Lung (tissue), 12 donors: ENCODE measurements around the gene KMT2C. TPM values are rescaled to one million over a fixed set of nuclear protein-coding genes. Genes with fewer than 3 reads are reported as not detected.

Experiments
- ATAC-seq: fragments of 200-7000 bp; cut with Tn5 transposase; one replicate; pipeline ENCODE4 v1.9.1; 2020; ENCODE audit warnings: moderate number of reproducible peaks; ENCODE audit not compliant: insufficient read depth, low FRiP score
- DNase-seq, 3 donors: peaks; one replicate each; pipeline ENCODE4 v3.0.0-alpha.2; 2013 to 2017
- H3K27ac ChIP-seq, 2 donors: one replicate each; pipeline ENCODE4 v1.5.1; 2013; ENCODE audit warnings: mild to moderate bottlenecking in 2 of 2, moderate library complexity in 2 of 2, control low read depth in 1 of 2, inconsistent platforms in 1 of 2, low read depth in 1 of 2, low read length in 1 of 2
- H3K27me3 ChIP-seq, 3 donors: one replicate each; pipeline ENCODE4 v1.5.1; 2013; ENCODE audit warnings: low read length in 2 of 3; ENCODE audit not compliant: control insufficient read depth in 3 of 3, insufficient read depth in 3 of 3
- H3K36me3 ChIP-seq, 4 donors: one replicate each; pipeline ENCODE4 v1.5.1; 2013; ENCODE audit warnings: low read length in 4 of 4, mild to moderate bottlenecking in 1 of 4, moderate library complexity in 1 of 4; ENCODE audit not compliant: control insufficient read depth in 4 of 4, insufficient read depth in 4 of 4
- H3K4me1 ChIP-seq, 5 donors: one replicate each; pipeline ENCODE4 v1.5.1; 2013; ENCODE audit warnings: low read length in 5 of 5, mild to moderate bottlenecking in 2 of 5, moderate library complexity in 1 of 5; ENCODE audit not compliant: control insufficient read depth in 5 of 5, insufficient read depth in 5 of 5
- H3K4me3 ChIP-seq: one replicate; pipeline ENCODE4 v1.5.1; 2013; ENCODE audit warnings: mild to moderate bottlenecking, control low read depth, moderate library complexity
- H3K9ac ChIP-seq, 2 donors: one replicate each; pipeline ENCODE4 v1.5.1; 2013; ENCODE audit warnings: low read length in 2 of 2, control low read depth in 1 of 2; ENCODE audit not compliant: insufficient read depth in 1 of 2
- H3K9me3 ChIP-seq, 4 donors: one replicate each; pipeline ENCODE4 v1.5.1; 2013; ENCODE audit warnings: low read length in 3 of 4, mild to moderate bottlenecking in 1 of 4, moderate library complexity in 1 of 4; ENCODE audit not compliant: control insufficient read depth in 4 of 4, insufficient read depth in 3 of 4
- WGBS, 2 donors: extraction: QIAGEN DNeasy Blood & Tissue Kit; methylation state at CpG; one replicate each; pipeline ENCODE4 v1.1.7; 2013; 5-methylcytosine and 5-hydroxymethylcytosine counted together
- polyA plus RNA-seq, 2 donors: library from polyadenylated mRNA; stranded (reverse); fragments of 200-250 nt; gene quantifications; one replicate each; pipeline ENCODE4 v1.2.1, GENCODE V29; 2013
- total RNA-seq, 2 donors: library from RNA; depleted of rRNA in 1 of 2; stranded (reverse); fragments of >200 nt in 1 of 2; gene quantifications; one replicate each; pipeline ENCODE4 v1.2.1, GENCODE V29; 2014 to 2021
- TF ChIP-seq, protein P1 (sequence below): IDR thresholded peaks from 2 replicates; pipeline ENCODE4 v1.5.1; 2012; ENCODE audit warnings: mild to moderate bottlenecking; ENCODE audit errors: control extremely low read depth, extremely low read depth
- donor health status: control.
- donor health status: control.
- donor health status: Bipolar disorder and iron deficiency.
- donor health status: healthy.
- donor health status: DM: yes; HTN: yes; CAD: no.

KMT2C gene
- total and polyA plus RNA-seq, 4 donors: 10.2 to 115 (median 52.3) TPM

DNA sequence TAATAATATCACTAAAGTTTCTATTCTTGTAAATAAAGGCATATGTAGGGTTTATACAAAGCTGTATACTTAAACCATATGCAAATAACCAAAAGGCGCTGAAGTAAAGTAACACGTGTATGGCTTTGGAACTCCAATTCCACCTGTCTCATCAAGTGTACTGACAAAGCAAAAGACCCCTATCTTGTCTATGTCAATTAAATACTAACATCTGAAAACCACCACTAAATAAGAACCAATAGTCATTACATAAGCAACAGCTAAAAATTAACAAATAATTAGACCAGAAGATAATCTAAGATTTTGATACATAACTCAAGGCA lies 93.9 kb downstream of the KMT2C start:
- H3K27ac ChIP-seq: no peak overlapping the region
- no peaks in the 10 kb centered on the region for H3K27me3 ChIP-seq
- H3K36me3 ChIP-seq: no peaks in the 10 kb centered on the region
- no peak overlapping the region for H3K4me3 ChIP-seq
- peaks cover 0 to 10% (median 5%) of the 10 kb centered on the region in 5 donors for H3K4me1 ChIP-seq
- no peaks in the 10 kb centered on the region for H3K9me3 ChIP-seq
- WGBS, 2 donors: 94 to 97% methylated on average over 2 of the region's 2 CpGs
- no peak overlapping the region for H3K9ac ChIP-seq
- DNase-seq (no peak), ATAC-seq (no peak)
- TF ChIP-seq, protein P1, sequence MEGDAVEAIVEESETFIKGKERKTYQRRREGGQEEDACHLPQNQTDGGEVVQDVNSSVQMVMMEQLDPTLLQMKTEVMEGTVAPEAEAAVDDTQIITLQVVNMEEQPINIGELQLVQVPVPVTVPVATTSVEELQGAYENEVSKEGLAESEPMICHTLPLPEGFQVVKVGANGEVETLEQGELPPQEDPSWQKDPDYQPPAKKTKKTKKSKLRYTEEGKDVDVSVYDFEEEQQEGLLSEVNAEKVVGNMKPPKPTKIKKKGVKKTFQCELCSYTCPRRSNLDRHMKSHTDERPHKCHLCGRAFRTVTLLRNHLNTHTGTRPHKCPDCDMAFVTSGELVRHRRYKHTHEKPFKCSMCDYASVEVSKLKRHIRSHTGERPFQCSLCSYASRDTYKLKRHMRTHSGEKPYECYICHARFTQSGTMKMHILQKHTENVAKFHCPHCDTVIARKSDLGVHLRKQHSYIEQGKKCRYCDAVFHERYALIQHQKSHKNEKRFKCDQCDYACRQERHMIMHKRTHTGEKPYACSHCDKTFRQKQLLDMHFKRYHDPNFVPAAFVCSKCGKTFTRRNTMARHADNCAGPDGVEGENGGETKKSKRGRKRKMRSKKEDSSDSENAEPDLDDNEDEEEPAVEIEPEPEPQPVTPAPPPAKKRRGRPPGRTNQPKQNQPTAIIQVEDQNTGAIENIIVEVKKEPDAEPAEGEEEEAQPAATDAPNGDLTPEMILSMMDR: no peak

DNA sequence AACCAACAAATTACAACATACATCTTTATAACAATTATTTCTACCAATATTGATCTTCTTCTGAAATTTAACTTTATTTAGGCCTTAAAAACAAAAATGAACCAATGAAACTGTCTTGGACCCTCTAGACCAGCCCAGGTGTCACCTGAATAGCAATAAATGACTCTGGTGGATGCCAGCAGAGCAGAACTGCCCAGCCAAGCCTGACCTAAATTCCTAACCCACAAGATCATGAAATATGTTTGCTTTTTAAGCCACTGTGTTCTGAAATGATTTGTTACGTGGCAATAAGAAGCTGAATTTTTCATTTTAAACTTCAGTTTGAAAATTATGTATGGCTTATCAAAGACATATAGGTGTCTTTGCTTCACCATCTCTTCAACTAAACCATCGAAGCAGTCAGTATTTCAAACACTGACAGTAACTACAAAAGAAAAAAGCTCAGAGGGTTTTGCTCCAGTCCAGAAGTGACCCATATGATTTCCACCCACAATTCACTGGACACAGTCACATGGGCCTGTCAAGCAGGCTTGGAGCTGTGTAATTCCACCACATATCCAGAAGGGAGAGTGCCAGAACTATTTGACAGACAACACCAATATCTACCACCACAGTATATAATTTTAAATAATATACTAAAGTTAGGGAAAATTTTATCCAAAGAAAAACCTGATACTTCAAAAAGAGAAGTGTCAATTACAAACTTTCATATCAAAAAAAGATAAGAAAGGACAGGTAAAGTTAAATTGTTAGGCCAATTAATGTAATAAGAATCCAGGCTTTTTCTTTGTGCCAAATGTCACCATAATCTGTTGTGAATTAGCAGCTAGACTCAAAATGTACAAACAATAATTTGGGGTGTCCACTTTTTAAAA lies 94.5 kb downstream of the KMT2C start:
- no peak overlapping the region for H3K4me3 ChIP-seq
- no peaks in the 10 kb centered on the region for H3K27me3 ChIP-seq
- 62 to 82% methylated on average over 2 of the region's 2 CpGs for WGBS, 2 donors
- DNase-seq (peak in 2 of 3 donors; percentile 46 to 57), ATAC-seq (peak; percentile 53)
- peaks cover 0 to 11% (median 5%) of the 10 kb centered on the region in 5 donors for H3K4me1 ChIP-seq
- H3K27ac ChIP-seq: no peak overlapping the region
- no peaks in the 10 kb centered on the region for H3K36me3 ChIP-seq
- H3K9ac ChIP-seq: peak overlapping the region in 1 of 2 donors; percentile 7
- no peaks in the 10 kb centered on the region for H3K9me3 ChIP-seq
- TF ChIP-seq, protein P1: peak; percentile 33

DNA sequence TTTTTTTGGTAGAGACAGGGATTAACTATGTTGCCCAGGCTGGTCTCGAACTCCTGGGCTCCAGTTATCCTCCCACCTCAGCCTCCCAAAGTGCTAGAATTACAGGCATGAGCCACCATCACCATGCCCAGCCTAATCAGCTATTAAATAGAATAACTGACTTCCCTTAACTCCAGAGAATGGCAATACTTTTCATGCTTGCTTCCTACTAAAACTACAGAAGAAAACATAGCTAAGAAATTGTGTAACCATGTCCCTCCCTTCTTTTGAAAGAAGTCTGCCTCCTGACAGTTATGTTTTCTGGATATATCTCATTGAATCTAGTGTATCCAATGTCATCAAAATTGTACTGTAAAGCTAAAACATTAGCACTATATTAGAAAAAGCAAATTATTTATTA lies 95.6 kb downstream of the KMT2C start:
- no peaks in the 10 kb centered on the region for H3K27me3 ChIP-seq
- no peak overlapping the region for H3K9ac ChIP-seq
- TF ChIP-seq, protein P1: no peak
- DNase-seq: no peak
- ATAC-seq: no peak
- H3K36me3 ChIP-seq: no peaks in the 10 kb centered on the region
- no peak overlapping the region for H3K27ac ChIP-seq
- no peak overlapping the region for H3K4me3 ChIP-seq
- H3K4me1 ChIP-seq: peaks cover 0 to 13% (median 5%) of the 10 kb centered on the region in 5 donors
- H3K9me3 ChIP-seq: no peaks in the 10 kb centered on the region
- WGBS, 2 donors: 91 to 92% methylated on average over 1 of the region's 1 CpG
